DOHH2 (cell line): ENCODE data around the gene RAD51D.

Experiments
- EZH2phosphoT487 ChIP-seq: fragments of 200-600 bp; sonication (generic); IDR thresholded peaks from 2 replicates; pipeline ENCODE4 v1.6.1; 2017; ENCODE audit warnings: borderline replicate concordance, mild to moderate bottlenecking, antibody characterized with exemption, low read length, moderate library complexity, mixed read lengths
- TF ChIP-seq, protein P1 (sequence below): fragments of 200-600 bp; sonication (generic); IDR thresholded peaks from one replicate; pipeline ENCODE4 v1.5.1; 2014; ENCODE audit warnings: antibody characterized with exemption, mild to moderate bottlenecking, low read depth, low read length; ENCODE audit not compliant: poor library complexity, severe bottlenecking

DNA sequence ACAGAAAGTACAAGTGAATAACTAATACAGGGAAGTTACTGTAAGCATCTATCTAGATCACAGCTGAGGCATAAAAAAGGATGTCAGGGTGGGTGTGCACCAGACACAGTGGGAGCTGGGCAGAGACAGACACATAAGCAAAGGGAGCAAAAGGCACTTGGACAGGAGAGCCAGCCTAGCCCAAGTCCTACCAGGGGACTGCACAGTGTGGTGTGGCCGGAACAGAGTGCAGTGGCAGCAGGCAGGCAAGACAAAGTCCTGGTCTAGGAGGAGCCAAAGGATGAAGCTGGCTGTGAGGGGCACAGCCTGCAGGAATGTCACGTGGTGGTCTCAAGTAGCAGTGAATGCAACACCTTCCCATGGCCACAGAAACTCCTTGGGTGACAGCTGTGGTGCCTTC, 21.9 kb downstream of the RAD51D start:
- no peak for TF ChIP-seq EZH2phosphoT487
- TF ChIP-seq, protein P1, sequence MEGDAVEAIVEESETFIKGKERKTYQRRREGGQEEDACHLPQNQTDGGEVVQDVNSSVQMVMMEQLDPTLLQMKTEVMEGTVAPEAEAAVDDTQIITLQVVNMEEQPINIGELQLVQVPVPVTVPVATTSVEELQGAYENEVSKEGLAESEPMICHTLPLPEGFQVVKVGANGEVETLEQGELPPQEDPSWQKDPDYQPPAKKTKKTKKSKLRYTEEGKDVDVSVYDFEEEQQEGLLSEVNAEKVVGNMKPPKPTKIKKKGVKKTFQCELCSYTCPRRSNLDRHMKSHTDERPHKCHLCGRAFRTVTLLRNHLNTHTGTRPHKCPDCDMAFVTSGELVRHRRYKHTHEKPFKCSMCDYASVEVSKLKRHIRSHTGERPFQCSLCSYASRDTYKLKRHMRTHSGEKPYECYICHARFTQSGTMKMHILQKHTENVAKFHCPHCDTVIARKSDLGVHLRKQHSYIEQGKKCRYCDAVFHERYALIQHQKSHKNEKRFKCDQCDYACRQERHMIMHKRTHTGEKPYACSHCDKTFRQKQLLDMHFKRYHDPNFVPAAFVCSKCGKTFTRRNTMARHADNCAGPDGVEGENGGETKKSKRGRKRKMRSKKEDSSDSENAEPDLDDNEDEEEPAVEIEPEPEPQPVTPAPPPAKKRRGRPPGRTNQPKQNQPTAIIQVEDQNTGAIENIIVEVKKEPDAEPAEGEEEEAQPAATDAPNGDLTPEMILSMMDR: no peak
